Measurements from ENCODE around the gene FAM110C. TPM values are rescaled to one million over a fixed set of nuclear protein-coding genes. Genes with fewer than 3 reads are reported as not detected.

The FAM110C gene, protein sequence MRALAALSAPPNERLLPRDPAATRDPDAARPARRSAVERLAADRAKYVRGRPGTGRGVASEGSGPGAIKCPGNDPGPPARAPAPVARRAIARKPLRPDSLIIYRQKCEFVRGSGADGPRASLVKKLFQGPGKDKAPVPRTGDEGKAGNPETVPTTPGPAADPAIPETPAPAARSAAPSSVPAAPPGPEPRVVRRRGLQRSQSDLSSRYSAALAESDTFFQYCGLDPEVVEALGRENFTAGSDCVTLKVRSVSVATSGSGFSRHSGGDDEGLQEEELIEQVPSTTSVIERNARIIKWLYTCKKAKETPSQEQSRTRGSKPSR
- polyA plus RNA-seq: 2.0 TPM in 1 of 2 replicates, not detected in the other

DNA sequence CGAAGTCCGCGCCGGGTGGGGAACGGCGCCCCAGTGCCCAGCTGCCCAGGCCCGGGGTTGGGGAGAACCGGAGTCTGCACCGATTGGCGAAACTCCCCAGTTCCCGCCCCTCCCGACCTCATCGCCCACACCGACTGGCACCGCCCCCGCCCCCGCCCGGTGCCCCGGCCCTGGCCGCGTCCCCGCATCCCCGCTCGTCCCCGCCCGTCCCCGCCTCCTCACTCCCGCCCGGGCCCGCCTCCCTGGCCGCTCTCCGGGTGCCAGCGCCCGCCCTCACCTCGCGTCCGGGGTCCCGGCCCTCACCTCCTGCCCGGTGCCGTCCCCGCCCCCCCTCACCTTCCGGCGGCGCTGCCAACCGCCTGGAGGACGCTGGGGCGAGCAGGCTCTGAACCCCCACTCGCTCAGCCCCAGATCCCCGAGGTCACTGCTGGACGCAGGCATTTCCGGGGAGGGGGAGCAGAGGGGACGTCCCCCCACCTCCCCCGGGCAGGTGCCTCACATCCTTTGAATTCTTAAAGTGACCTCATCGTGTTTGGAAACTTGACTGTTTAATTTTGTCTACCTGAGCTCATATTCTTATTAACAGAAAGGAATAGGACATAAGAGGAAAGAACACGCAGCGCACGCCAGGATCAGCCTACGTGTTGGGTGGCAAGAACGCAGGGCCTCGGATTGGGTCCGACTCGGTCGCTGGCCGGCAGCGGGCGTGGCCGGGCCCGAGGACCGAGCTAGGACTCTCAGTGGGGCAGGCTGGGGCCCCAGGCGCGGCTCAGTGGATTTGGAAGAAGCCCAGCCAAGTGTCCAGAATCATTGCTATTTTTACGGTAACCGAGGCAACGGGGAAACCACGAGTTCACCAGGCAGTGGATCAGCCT, at the start of gene FAM110C:
Gene FAM110C, minus strand, starts transcription at position 35 of the 875 bp plus-strand sequence. CDS start 120 bp downstream, outside the sequence.

Other genes with a start within 250 kb of the FAM110C start
- 43.5 and 55.0 TPM in 2 replicates for gene SH3YL1, start 217.5 kb upstream of the FAM110C start, polyA plus RNA-seq
- gene ACP1, start 218.4 kb upstream of the FAM110C start, polyA plus RNA-seq: 240 and 279 TPM in 2 replicates
- gene ALKAL2, start 241.6 kb upstream of the FAM110C start, polyA plus RNA-seq: not detected in 2 replicates

All from Purkinje cell (primary cell).